ENCODE data around the gene ZNF367. TPM values are rescaled to one million over a fixed set of nuclear protein-coding genes. Genes with fewer than 3 reads are reported as not detected.
A peak's percentile ranks its signal among the peaks of the same experiment; 100 is the strongest.

ZNF367 gene
- total RNA-seq, 1 experiment from 2014 or later: 10.1 TPM

DNA sequence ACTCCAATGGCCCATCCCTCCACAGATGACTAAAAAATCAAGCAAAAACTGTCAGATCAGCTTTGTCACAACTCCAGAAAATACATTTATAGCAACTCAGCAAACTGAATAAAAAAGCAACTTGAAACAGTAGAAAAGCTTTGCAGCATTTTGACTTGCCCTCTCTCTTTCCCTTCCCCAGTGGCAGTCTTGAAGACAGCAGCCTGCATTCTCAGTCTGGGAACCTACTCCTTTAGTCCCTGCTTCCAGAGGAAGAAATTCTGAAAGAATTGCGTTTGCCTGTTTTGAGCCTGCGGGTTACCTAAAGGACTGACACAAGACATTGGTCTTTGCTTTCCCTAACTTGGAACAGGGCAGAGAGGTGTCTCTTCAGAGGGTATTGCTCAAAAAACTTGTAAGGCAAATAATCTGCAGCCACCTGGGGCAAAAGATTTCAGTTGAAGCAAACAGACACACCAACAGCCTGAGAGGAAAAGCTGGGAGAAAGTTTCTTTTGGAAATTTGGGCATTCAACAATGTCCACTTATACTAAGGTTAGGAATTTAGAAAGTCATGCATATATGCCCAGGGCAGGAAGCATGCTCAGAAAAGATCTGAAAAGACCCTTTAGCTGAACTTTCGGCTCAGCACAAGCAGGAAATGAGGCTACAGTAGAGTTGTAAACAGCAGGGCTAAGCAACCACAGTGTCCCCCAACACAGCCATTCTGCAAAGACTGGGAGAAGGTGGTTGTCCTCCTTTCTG is 19.4 kb downstream of the ZNF367 start:
- TF ChIP-seq, protein P1, sequence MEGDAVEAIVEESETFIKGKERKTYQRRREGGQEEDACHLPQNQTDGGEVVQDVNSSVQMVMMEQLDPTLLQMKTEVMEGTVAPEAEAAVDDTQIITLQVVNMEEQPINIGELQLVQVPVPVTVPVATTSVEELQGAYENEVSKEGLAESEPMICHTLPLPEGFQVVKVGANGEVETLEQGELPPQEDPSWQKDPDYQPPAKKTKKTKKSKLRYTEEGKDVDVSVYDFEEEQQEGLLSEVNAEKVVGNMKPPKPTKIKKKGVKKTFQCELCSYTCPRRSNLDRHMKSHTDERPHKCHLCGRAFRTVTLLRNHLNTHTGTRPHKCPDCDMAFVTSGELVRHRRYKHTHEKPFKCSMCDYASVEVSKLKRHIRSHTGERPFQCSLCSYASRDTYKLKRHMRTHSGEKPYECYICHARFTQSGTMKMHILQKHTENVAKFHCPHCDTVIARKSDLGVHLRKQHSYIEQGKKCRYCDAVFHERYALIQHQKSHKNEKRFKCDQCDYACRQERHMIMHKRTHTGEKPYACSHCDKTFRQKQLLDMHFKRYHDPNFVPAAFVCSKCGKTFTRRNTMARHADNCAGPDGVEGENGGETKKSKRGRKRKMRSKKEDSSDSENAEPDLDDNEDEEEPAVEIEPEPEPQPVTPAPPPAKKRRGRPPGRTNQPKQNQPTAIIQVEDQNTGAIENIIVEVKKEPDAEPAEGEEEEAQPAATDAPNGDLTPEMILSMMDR (conservative IDR thresholded peaks at IDR 0.05): peak; percentile 13; the same call in 1 of the 3 replicates
- no peak overlapping the region for H4K8ac ChIP-seq (replicated peaks; ENCODE audit: insufficient read length, low read depth, low read length)
- H3K9me3 Mint-ChIP-seq: peaks cover 9% of the 10 kb centered on the region in 2 experiments

More for the DNA sequence above, 19.4 kb downstream of the ZNF367 start:
- peaks cover 10% of the 10 kb centered on the region for H3K4me1 ChIP-seq (ENCODE audit: insufficient read depth, low read length)
- H3K79me2 ChIP-seq (ENCODE audit: insufficient read depth, low read length): peaks cover 7% of the 10 kb centered on the region; the same call in 1 of the 2 replicates
- H3K27ac ChIP-seq (ENCODE audit: insufficient read length, low read depth, low read length): no peak overlapping the region
- H4K5ac ChIP-seq (ENCODE audit: insufficient read length, low read depth, low read length): no peak overlapping the region
- no CpG with 5 or more reads among the region's 3 CpGs for WGBS (ENCODE audit: extremely low coverage, insufficient read length, low lambda C conversion rate)
- no peaks in the 10 kb centered on the region for H3K27me3 ChIP-seq (ENCODE audit: insufficient read depth, low read length)
- no peak overlapping the region for H3K4ac ChIP-seq (ENCODE audit: low read depth, low read length)
- no peak overlapping the region for H3T11ph ChIP-seq (ENCODE audit: low read length)
- no peaks in the 10 kb centered on the region for H3K9me3 ChIP-seq (ENCODE audit: control insufficient read depth, low read depth, low read length)
- peaks cover 4% of the 10 kb centered on the region for H3K79me1 ChIP-seq (ENCODE audit: insufficient read depth, low read depth, low read length, poor library complexity, severe bottlenecking)
- H3K27ac Mint-ChIP-seq: peak overlapping the region; percentile 88 to 93 (median 89); a peak in 6 of 7 replicates
- no peak overlapping the region for H2BK12ac ChIP-seq (ENCODE audit: insufficient read length, low read depth, low read length)
- peaks cover 15 to 27% (median 26%) of the 10 kb centered on the region in 3 experiments for H3K36me3 Mint-ChIP-seq (ENCODE audit: insufficient read depth in 1 of 3, low read depth in 3 of 3)
- peaks cover 27 to 38% of the 10 kb centered on the region in 2 experiments for H3K4me1 Mint-ChIP-seq
- H3K4me2 ChIP-seq (ENCODE audit: insufficient read depth, insufficient read length, low read length): no peak overlapping the region
- H3K18ac ChIP-seq (ENCODE audit: insufficient read length, low read depth, low read length): no peak overlapping the region
- no peak overlapping the region for H2BK20ac ChIP-seq (ENCODE audit: low read depth, low read length, poor library complexity, severe bottlenecking)
- H2BK15ac ChIP-seq (ENCODE audit: low read depth, low read length): no peak overlapping the region
- H3K27me3 Mint-ChIP-seq (ENCODE audit: low read depth): no peaks in the 10 kb centered on the region
- no peak overlapping the region for H3K9ac ChIP-seq (ENCODE audit: extremely low read depth, insufficient read length, low read length)
- no peak overlapping the region for H3K14ac ChIP-seq (ENCODE audit: insufficient read depth, low read length)
- no peak overlapping the region for H3K23ac ChIP-seq (ENCODE audit: insufficient read length, low read depth, low read length)
- no peak overlapping the region for H2AFZ ChIP-seq (ENCODE audit: low read length)
- no peaks in the 10 kb centered on the region for H4K20me1 ChIP-seq (ENCODE audit: control insufficient read depth, insufficient read depth, insufficient read length)
- no peak overlapping the region for H2BK120ac ChIP-seq (ENCODE audit: low read depth, low read length, poor library complexity, severe bottlenecking)
- no peak overlapping the region for H4K91ac ChIP-seq (ENCODE audit: insufficient read length, low read depth, low read length)
- DNase-seq: no peak
- H2BK5ac ChIP-seq (ENCODE audit: insufficient read length, low read length): no peak overlapping the region
- H3K56ac ChIP-seq (ENCODE audit: insufficient read length, low read depth, low read length): no peak overlapping the region
- H3K4me3 Mint-ChIP-seq: no peak overlapping the region; a peak in 1 of 5 replicates
- H2AK5ac ChIP-seq (ENCODE audit: insufficient read length, low read length): no peak overlapping the region
- no peaks in the 10 kb centered on the region for H3K23me2 ChIP-seq (ENCODE audit: insufficient read length, low read depth, low read length, poor library complexity, severe bottlenecking)

Measured in H9 (cell line).